ENCODE data around the gene NCBP2. TPM values are rescaled to one million over a fixed set of nuclear protein-coding genes. Genes with fewer than 3 reads are reported as not detected.

The NCBP2 gene
- total RNA-seq, 1 donor from 2014 or later: 55.1 TPM

DNA sequence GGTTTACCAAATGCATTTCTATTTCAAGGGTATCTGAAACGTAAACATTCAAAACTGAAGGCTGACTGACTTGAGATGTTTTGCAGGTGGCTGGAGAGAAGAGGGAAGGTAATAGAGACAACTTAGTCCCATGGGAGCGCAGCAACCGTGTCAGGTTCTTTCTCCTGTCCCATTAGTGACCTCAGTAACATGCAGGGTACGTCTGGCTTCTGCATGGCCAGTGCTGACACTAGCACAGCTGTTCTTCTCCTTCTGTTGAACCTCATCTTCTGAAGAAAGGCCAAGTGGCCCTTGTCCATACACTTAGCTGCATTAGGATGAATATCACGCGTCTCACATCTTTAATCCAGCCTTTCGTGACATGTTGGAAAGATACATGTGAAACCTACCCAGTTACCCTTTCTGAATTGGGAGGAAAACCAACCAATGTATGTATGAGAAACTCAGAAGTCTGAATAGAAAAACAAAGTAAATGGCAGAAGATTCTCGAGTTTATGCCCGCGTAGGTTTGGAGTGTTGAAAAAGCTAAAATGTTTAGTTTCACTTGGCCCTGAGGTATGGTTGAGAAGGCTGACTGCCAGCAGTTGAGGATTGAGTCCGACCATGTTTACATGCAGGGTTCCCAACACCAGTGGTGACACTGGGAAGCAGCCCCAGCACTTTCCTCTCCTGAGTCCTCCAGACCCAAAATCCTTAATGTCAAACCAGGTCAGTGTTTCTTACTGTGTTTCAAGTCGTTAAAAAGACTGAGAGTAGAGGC, 10.3 kb downstream of the NCBP2 start:
- Histone ChIP-seq H3K4me1 (no peaks in the 10 kb centered on the region), H3K27ac (no peak overlapping the region), H3K36me3 (peaks cover 97% of the 10 kb centered on the region), H3K4me3 (no peak overlapping the region), H3K9me3 (no peaks in the 10 kb centered on the region), H3K27me3 (ENCODE audit: low read depth) (no peaks in the 10 kb centered on the region)
- intact Hi-C loops (cut with DNase I): no loop called here
- no peak for ATAC-seq
- no peak for DNase-seq
- TF ChIP-seq, protein P1, sequence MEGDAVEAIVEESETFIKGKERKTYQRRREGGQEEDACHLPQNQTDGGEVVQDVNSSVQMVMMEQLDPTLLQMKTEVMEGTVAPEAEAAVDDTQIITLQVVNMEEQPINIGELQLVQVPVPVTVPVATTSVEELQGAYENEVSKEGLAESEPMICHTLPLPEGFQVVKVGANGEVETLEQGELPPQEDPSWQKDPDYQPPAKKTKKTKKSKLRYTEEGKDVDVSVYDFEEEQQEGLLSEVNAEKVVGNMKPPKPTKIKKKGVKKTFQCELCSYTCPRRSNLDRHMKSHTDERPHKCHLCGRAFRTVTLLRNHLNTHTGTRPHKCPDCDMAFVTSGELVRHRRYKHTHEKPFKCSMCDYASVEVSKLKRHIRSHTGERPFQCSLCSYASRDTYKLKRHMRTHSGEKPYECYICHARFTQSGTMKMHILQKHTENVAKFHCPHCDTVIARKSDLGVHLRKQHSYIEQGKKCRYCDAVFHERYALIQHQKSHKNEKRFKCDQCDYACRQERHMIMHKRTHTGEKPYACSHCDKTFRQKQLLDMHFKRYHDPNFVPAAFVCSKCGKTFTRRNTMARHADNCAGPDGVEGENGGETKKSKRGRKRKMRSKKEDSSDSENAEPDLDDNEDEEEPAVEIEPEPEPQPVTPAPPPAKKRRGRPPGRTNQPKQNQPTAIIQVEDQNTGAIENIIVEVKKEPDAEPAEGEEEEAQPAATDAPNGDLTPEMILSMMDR (IDR thresholded peaks at IDR 0.05): no peak

- Histone ChIP-seq H3K4me3 (no peak overlapping the region), H3K36me3 (peaks cover 95% of the 10 kb centered on the region), H3K4me1 (no peaks in the 10 kb centered on the region), H3K9me3 (no peaks in the 10 kb centered on the region), H3K27ac (no peak overlapping the region), H3K27me3 (ENCODE audit: low read depth) (no peaks in the 10 kb centered on the region)
- no peak for DNase-seq
- intact Hi-C loops (cut with DNase I): no loop called here
- ATAC-seq: no peak
- TF ChIP-seq, protein P1 (IDR thresholded peaks at IDR 0.05): no peak
Measured at GRCh38 chr3:196931157-196931556, 11.2 kb downstream of the NCBP2 start.

- Histone ChIP-seq H3K27me3 (ENCODE audit: low read depth) (no peaks in the 10 kb centered on the region), H3K27ac (no peak overlapping the region), H3K4me3 (no peak overlapping the region), H3K36me3 (peaks cover 90% of the 10 kb centered on the region), H3K9me3 (no peaks in the 10 kb centered on the region), H3K4me1 (no peaks in the 10 kb centered on the region)
- TF ChIP-seq, protein P1 (IDR thresholded peaks at IDR 0.05): no peak
- ATAC-seq: no peak
- DNase-seq: no peak
- intact Hi-C loops (cut with DNase I): no loop called here
Measured at GRCh38 chr3:196927571-196928453, 14.5 kb downstream of the NCBP2 start.

DNA sequence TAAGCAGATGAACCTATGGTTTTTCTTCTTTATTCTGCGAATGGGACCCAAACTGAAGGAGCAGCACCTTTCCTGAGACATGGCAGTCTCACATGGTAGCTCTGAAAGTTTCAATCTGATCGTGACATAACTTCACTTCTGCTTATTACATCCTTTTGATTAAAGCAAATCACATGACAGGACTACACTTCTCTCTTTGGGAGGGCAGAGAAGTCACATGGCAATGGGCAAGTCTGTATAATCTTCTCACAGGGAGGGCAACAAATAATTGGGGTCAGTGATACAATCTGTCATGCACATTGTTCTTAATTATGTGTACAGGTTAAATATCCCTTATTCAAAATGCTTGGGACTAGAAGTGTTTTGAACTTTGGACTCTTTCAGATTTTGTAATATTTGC, 21.6 kb downstream of the NCBP2 start:
- H3K4me1 ChIP-seq: no peaks in the 10 kb centered on the region
- no peak overlapping the region for H3K27ac ChIP-seq
- H3K27me3 ChIP-seq (ENCODE audit: low read depth): no peaks in the 10 kb centered on the region
- no peak overlapping the region for H3K4me3 ChIP-seq
- intact Hi-C loops (cut with DNase I): no loop called here
- no peaks in the 10 kb centered on the region for H3K9me3 ChIP-seq
- DNase-seq (no peak), ATAC-seq (peak in 1 of 2 donors; percentile 41)
- H3K36me3 ChIP-seq: peaks cover 37% of the 10 kb centered on the region
- TF ChIP-seq, protein P1 (IDR thresholded peaks at IDR 0.05): no peak

- no peak overlapping the region for H3K27ac ChIP-seq
- no peak for ATAC-seq
- DNase-seq: no peak
- H3K36me3 ChIP-seq: peaks cover 34% of the 10 kb centered on the region
- intact Hi-C loops (cut with DNase I): no loop called here
- H3K4me1 ChIP-seq: no peaks in the 10 kb centered on the region
- TF ChIP-seq, protein P1 (IDR thresholded peaks at IDR 0.05): no peak
- no peaks in the 10 kb centered on the region for H3K27me3 ChIP-seq (ENCODE audit: low read depth)
- no peak overlapping the region for H3K4me3 ChIP-seq
- H3K9me3 ChIP-seq: no peaks in the 10 kb centered on the region
Measured at GRCh38 chr3:196918968-196919367, 23.4 kb downstream of the NCBP2 start.

Measured in lower lobe of right lung (tissue), 2 donors.